Activated T-cell treated with anti-CD3 and anti-CD28 coated beads, Interleukin-2, amount 50 U/mL, for 24 hours (primary cell): ENCODE measurements around the gene PRMT2.
A peak's percentile ranks its signal among the peaks of the same experiment; 100 is the strongest.

Experiments
- DNase-seq: peaks from one replicate; pipeline ENCODE4 v3.0.0-alpha.2; 2020
- H3K27ac Mint-ChIP-seq: 2 replicates; pipeline ENCODE4 v1.8.0; 2020; ENCODE audit warnings: mild to moderate bottlenecking, mixed read lengths
- H3K27me3 Mint-ChIP-seq: 2 replicates; pipeline ENCODE4 v1.8.0; 2020; ENCODE audit warnings: mixed read lengths
- H3K36me3 Mint-ChIP-seq: 2 replicates; pipeline ENCODE4 v1.8.0; 2020; ENCODE audit warnings: low read depth, mixed read lengths
- H3K4me1 Mint-ChIP-seq: 2 replicates; pipeline ENCODE4 v1.8.0; 2020; ENCODE audit warnings: low read depth, mixed read lengths
- H3K4me3 Mint-ChIP-seq: 2 replicates; pipeline ENCODE4 v1.8.0; 2020; ENCODE audit warnings: mild to moderate bottlenecking, moderate library complexity, mixed read lengths
- H3K9me3 Mint-ChIP-seq: 2 replicates; pipeline ENCODE4 v1.8.0; 2020; ENCODE audit warnings: mixed read lengths

The PRMT2 gene

DNA sequence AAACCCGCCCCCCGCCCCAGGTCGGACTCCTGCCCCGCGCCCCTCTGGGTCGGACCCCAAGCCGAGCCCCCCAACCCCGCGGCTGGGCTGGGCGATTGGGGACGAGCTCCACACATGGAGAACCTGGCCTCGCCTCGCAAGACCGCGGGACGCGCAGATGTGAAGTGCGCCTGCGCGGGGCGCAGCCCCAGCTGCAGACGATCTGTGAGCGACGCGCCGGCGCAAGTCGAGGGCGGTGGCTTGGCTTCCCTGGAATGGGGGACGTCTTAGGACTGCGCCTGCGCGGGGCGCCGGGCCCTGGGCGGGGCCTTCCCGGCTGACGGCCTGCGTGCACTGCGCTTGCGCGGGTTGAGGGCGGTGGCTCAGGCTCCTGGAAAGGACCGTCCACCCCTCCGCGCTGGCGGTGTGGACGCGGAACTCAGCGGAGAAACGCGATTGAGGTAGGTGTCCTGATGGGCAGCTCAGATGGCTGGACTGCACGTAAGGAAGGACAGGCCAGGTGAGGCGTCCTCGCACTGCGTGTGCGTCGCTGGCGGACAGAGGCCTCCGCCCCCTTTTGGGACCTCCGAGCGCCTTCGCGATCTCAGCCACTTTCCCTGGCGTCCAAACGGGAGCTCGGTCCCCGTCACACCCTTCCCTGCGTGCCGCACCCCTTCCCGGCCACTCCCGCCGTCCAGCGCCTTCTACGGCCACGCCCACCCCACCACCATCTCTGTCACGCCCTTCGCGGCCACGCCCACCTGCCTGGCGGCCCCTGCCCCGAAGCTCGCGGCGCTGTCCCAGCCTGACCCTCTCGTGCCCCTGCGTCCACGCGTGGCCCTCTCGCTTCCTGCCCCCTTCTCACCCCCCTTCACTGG lies at the start of gene PRMT2:
Gene PRMT2 (plus strand): TSS at position 351 of the 857 bp plus-strand sequence. CDS start 1,278 bp downstream, outside the sequence.
- peak; percentile 99 for DNase-seq
- Mint-ChIP-seq H3K4me3 (peak within 1 kb of the TSS; percentile 89), H3K27ac (peak within 1 kb of the TSS; percentile 97), H3K36me3 (peaks cover 30% of the 10 kb centered on the region), H3K9me3 (peaks cover 3% of the 10 kb centered on the region), H3K27me3 (no peaks in the 10 kb centered on the region), H3K4me1 (peaks cover 69% of the 10 kb centered on the region)

DNA sequence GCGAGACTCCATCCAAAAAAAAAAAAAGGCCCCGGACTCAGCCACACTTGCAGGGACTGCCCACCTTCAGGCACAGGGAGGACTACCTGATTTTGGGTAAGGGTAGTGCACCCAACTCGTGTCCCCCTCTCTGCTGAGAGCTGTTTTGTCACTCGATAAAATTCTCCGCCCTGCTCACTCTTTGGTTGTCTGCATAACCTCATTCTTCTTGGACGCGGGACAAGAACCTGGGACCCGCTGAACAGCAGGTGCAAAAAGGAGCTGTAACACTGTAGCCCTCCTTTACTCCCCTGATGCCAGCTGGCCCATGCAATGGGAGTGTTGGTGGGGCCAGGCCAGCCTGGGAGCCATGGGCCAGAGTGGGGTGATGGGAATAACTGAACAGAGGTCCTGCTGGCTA lies 41.2 kb upstream of the PRMT2 start:
- no peaks in the 10 kb centered on the region for H3K27me3 Mint-ChIP-seq

DNA sequence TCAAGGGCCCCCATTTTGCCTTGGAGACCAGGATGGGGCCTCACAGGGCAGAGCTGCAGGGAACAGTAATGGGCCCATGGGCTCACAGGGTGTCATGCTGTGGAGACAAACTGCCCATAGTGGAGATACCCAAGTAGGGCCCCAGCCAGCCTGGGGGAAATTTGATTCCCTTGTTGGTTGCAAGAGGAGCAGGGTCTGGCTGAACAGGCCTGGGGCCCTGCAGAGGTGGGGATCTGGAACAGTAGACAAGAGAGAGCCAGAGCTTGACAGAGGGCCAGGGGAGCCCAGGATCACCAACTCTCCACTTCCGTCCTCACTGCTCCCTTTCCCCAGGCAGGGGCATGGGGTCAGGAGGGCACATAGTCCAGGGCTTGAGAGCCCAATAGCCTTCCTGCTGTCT lies 39.3 kb upstream of the PRMT2 start:
- H3K27me3 Mint-ChIP-seq = no peaks in the 10 kb centered on the region
- H3K36me3 Mint-ChIP-seq = no peaks in the 10 kb centered on the region
- H3K4me3 Mint-ChIP-seq = no peak overlapping the region
- H3K9me3 Mint-ChIP-seq = peaks cover 15% of the 10 kb centered on the region
- no peak overlapping the region for H3K27ac Mint-ChIP-seq
- peaks cover 20% of the 10 kb centered on the region for H3K4me1 Mint-ChIP-seq
- no peak for DNase-seq

More for the DNA sequence above, 41.2 kb upstream of the PRMT2 start:
- no peak for DNase-seq
- Mint-ChIP-seq H3K4me3 (no peak overlapping the region), H3K9me3 (peaks cover 29% of the 10 kb centered on the region), H3K27ac (no peak overlapping the region), H3K36me3 (peaks cover 2% of the 10 kb centered on the region), H3K4me1 (peaks cover 12% of the 10 kb centered on the region)

DNA sequence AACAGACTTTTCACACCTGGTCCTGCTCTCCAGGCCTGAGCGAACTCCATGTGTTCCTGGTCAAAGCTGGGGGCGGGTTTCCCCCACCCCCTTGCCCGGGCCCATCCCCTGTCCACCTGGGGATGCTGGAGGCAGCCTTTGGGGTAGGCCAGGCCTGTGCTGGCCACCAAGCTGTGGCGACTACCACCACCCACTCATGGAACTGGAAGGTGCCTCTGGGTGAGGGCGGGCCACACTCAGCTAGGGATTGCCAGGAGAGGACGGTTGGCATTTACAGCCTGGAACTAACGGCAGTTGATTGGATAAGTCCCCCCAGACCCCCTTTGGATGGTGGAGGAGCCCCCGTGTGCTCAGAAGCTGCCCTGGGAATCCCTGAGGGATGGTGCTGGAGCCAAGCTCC lies 38.4 kb upstream of the PRMT2 start:
- H3K27ac Mint-ChIP-seq = no peak overlapping the region
- no peaks in the 10 kb centered on the region for H3K36me3 Mint-ChIP-seq
- H3K27me3 Mint-ChIP-seq = no peaks in the 10 kb centered on the region
- peaks cover 8% of the 10 kb centered on the region for H3K9me3 Mint-ChIP-seq
- peaks cover 20% of the 10 kb centered on the region for H3K4me1 Mint-ChIP-seq
- no peak overlapping the region for H3K4me3 Mint-ChIP-seq
- no peak for DNase-seq

DNA sequence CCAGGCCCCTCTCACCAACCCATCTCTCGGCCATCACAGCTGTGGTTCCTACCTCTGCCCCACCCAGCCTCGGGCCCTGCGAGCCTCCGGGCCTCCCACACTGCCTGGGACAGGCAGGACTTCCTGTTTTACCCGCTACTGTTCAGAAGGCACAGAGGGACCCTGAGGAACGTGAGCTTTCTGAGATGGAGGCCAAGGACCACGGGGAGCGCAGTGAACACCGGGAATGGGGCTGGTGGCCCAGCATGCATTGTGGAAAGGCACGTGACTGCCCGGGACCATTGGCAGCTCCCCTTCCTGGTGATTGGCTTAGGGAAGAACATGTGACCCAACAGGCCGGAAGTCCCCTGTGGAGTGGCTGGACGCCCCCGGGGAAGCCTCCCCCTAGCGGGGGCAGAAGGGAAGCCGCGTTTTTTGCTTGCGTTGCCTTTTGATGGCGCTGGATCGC lies 37.6 kb upstream of the PRMT2 start:
- Mint-ChIP-seq H3K4me3 (no peak overlapping the region), H3K27ac (no peak overlapping the region), H3K27me3 (no peaks in the 10 kb centered on the region), H3K36me3 (no peaks in the 10 kb centered on the region), H3K9me3 (peaks cover 7% of the 10 kb centered on the region), H3K4me1 (peaks cover 20% of the 10 kb centered on the region)
- no peak for DNase-seq

DNA sequence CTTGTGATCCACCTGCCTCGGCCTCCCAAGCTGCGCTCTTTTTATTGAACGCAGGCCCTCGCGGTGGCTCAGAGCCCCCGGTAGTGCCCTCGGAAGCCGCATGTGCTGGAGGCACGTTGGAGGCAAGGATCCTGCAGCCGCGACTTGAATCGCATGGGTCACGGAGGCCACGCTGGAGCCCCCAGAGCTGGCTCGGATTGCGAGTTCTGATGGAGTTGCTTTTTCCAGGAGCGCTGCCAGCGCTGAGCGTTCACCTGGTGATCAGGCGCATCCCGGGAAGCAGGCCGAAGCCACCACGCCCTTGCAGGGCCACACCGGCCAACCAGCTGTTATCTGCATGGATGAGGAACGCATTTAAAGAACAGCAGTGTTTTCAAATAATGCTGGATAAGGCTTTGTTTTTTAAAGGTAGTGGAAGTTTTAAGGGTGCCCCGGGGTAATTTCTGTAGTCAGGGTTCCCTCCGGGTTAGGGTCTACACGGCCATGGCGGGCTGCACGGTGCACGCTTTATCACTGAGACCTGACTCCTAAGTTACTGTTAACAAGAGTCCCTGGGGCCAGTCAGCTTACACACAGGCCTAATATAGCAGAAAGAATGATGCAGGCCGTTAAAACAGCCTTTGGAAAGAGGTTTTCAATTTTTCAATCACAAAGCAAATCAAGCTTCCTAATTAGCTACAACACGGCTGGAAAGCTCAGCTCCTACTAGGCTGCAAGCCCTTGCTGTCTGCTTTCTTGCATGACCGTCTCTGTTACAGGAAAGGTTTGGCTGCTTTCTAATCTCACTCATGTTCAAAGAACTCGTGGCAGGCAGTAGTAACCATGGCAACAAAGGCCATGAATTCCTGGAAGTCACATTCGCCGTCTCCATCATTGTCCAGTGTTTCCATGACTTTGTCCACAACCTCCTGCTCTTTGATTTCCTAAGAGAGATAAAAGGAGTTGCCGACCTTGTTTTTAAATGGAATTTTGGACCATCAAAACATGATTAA lies 36.6 kb upstream of the PRMT2 start:
- no peak for DNase-seq
- Mint-ChIP-seq H3K4me1 (peaks cover 20% of the 10 kb centered on the region), H3K4me3 (no peak overlapping the region), H3K36me3 (no peaks in the 10 kb centered on the region), H3K9me3 (peaks cover 3% of the 10 kb centered on the region), H3K27ac (no peak overlapping the region), H3K27me3 (no peaks in the 10 kb centered on the region)

DNA sequence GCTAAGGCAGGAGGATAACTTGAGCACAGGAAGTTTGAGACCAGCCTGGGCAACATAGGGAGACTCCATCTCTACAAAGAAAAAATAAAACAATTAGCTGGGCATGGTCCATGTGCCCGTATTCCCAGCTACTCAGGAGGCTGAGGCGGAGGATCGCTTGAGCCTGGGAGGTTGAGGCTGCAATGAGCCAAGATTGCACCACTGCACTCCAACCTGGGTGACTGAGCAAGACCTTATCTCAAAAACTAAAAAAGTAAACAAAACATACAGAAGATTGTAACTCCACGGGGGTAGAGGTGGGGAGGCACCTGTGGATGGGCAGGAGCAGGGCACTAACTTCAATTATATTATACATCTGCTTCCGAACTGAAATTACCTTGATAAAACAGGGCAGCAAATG lies 35.2 kb upstream of the PRMT2 start:
- no peaks in the 10 kb centered on the region for H3K9me3 Mint-ChIP-seq
- H3K27ac Mint-ChIP-seq = no peak overlapping the region
- no peak overlapping the region for H3K4me3 Mint-ChIP-seq
- H3K27me3 Mint-ChIP-seq = no peaks in the 10 kb centered on the region
- H3K36me3 Mint-ChIP-seq = no peaks in the 10 kb centered on the region
- no peak for DNase-seq
- peaks cover 28% of the 10 kb centered on the region for H3K4me1 Mint-ChIP-seq

DNA sequence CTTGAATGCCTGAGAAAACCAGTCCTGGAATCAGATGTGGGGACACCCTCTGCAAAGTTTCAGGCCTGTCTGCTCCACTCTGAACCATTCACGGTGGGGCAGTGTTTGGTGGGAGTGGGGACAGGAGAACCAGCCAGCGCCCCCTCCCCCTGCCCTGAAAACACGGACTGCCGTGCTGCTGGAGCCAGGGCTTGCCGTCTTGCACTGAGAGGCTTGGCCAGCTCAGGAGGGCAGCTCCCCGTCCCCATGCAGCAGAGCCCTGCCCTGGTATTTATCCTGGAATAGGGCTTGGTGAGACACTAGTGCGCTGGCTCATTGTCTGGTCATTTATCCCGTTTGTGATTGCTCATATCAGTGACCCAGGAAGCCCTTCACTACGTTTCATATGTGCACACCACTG lies 34.5 kb upstream of the PRMT2 start:
- no peak for DNase-seq
- Mint-ChIP-seq H3K27ac (no peak overlapping the region), H3K27me3 (no peaks in the 10 kb centered on the region), H3K9me3 (no peaks in the 10 kb centered on the region), H3K4me1 (peaks cover 34% of the 10 kb centered on the region), H3K36me3 (no peaks in the 10 kb centered on the region), H3K4me3 (no peak overlapping the region)

DNA sequence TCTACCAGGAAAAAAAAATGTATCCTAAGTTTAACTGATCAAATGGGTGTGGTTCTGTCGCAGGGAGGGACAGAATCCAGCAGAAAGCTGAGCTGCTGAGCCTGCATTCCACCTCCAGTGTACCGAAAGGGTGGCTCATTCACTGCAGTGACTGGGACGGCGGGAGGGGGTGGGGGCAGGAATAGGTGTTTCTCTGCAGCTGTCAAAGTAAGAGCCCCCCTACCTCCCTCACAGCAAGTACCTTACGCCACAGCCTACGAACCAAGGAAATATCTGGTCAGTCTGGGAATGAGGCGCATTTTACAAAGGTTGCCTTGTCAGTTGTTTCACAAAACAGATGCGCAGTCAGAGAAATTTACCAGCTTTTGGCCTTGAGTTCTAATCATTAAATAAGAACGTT lies 32.2 kb upstream of the PRMT2 start:
- DNase-seq = no peak
- no peaks in the 10 kb centered on the region for H3K27me3 Mint-ChIP-seq
- H3K27ac Mint-ChIP-seq = no peak overlapping the region
- H3K9me3 Mint-ChIP-seq = no peaks in the 10 kb centered on the region
- peaks cover 47% of the 10 kb centered on the region for H3K4me1 Mint-ChIP-seq
- no peak overlapping the region for H3K4me3 Mint-ChIP-seq
- no peaks in the 10 kb centered on the region for H3K36me3 Mint-ChIP-seq

DNA sequence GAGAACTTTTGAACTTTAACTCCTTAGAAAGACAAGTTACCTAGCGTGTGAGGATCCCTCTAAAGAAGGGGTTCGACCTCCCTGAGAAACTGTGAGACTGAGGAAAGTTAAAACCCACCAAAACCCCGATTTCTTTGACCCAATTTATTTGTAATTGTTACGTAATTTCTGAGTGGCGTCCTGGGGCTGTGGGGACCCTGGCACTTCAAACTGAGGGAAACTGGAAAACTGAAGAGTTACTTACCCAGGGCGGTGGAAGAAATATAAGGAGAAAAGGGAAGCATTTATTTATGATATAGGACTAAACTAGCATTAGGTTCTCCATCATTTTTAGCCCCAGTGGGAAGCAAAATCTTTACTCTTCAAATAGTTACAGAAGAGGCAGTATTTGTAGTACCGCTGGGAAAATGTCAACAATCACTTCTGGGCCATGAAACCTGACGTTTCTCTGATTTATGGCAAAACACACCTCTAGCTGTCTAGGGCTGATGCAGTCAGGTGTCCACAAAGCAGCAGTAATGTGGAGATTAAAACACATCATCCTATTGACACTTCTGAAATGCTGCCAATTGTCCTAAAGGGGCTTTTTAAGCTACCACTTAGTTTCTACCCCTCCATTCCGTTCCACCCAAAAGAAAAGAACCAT lies 31.0 kb upstream of the PRMT2 start:
- Mint-ChIP-seq H3K4me1 (peaks cover 40% of the 10 kb centered on the region), H3K36me3 (no peaks in the 10 kb centered on the region), H3K9me3 (no peaks in the 10 kb centered on the region), H3K27ac (peak overlapping the region; percentile 33), H3K27me3 (no peaks in the 10 kb centered on the region), H3K4me3 (peak overlapping the region; percentile 42)
- DNase-seq = no peak

DNA sequence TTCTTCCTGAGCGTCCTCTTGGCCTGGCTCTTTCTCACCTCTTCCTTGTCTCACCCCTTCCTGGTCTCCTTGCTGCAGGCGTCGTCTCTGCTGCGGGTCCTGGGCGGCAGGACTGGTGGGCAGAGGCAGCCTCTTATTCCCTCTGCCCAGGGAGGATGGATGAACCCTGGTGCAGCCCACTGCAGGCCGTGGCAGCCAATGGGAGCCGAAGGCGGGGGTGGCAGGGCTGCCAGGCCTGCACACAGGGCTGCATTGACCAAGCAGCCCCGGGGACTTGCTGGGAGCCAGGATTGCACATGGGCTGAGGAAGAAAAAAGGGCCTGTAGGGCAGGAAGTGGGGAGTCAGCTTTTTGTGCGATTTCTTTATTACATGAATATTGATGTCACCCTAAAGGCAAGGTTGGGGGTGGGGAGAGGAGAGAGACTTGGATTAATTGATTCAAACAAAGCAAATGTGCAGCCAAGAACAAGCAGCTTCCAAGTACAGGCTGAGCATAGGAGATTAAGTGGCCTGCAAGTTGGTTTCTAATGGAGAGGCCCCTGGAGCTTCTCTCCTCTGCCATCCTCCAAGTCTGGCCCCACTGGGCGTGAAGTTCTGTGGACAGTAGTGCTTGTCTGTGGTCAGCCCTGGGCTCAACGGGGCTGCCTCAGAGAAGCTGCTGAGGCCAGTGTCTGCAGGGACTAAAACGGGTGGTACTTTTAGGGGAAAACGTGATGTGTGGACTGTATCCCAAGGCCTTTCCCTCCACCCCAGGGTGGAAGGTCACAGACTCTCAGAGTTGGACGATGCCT lies 30.3 kb upstream of the PRMT2 start, which contains the start of gene S100B:
Gene S100B (minus strand): TSS at position 108 of the 792 bp plus-strand sequence. CDS start 2,667 bp downstream, outside the sequence.
- H3K4me3 Mint-ChIP-seq = peak within 1 kb of the TSS; percentile 42
- no peaks in the 10 kb centered on the region for H3K27me3 Mint-ChIP-seq

DNA sequence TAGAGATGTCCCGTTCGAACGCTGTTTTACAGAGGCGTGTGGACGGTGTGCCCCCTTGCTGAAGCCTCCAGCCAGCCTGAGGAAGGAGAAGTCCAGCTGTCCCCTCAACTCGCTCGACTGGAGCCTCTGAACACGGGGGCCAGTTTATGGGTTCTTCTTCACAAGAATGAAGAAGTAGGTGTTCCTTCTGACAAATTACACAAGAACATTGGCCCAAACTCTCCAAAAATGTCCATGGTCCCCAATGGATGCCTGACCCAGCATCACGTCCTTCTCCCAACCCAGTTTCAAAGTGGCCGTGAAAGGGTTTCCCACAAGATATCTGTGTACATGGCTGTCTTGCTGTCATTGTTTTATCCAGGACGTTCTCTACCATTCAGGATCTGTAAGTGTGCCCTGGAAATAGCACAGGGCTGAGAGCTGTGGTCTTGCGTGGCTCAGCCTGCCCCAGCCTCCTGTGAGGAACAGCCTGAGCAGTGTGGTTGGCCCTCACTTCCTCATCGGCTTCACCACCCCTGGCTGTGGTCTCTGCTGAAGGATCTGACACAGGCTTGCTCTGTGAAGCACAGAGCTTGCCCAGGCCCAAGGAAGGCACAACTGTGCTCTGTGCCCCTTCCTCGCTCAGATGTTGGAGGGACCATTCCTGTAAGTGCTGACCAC lies 29.6 kb upstream of the PRMT2 start:
- peaks cover 33% of the 10 kb centered on the region for H3K4me1 Mint-ChIP-seq
- H3K36me3 Mint-ChIP-seq = no peaks in the 10 kb centered on the region
- H3K27ac Mint-ChIP-seq = peak overlapping the region; percentile 63
- no peaks in the 10 kb centered on the region for H3K27me3 Mint-ChIP-seq
- no peak overlapping the region for H3K4me3 Mint-ChIP-seq
- DNase-seq = peak; percentile 61
- peaks cover 5% of the 10 kb centered on the region for H3K9me3 Mint-ChIP-seq

More for the DNA sequence above, 30.3 kb upstream of the PRMT2 start, which contains the start of gene S100B:
- Mint-ChIP-seq H3K36me3 (no peaks in the 10 kb centered on the region), H3K9me3 (peaks cover under 1% of the 10 kb centered on the region), H3K27ac (peak within 1 kb of the TSS; percentile 63), H3K4me1 (peaks cover 33% of the 10 kb centered on the region)
- DNase-seq = no peak

DNA sequence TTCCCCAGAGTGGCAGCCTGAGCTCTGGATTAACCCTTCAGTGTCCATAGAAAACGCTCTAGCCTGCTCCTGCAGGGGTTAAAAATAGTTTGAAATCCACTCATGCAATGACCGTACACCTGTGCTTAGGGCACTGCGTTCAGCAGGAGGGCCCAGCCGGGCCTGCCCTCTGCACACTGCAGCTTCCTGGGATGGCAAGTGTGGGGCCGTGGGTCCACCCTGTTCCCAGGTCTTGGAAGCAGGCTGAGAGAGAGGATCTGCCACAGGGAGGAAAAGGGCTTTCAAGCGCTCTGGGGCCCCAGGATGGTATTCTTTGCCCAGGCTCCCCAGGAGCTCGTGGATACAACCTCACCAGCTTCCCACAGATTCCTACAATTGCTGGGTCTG lies 29.1 kb upstream of the PRMT2 start:
- Mint-ChIP-seq H3K9me3 (peaks cover 6% of the 10 kb centered on the region), H3K27me3 (no peaks in the 10 kb centered on the region), H3K4me1 (peaks cover 33% of the 10 kb centered on the region), H3K27ac (peak overlapping the region; percentile 63), H3K36me3 (no peaks in the 10 kb centered on the region), H3K4me3 (no peak overlapping the region)
- no peak for DNase-seq
